HepG2 (cell line): ENCODE measurements around the gene ABCG4. TPM values are rescaled to one million over a fixed set of nuclear protein-coding genes. Genes with fewer than 3 reads are reported as not detected.

Experiments used
- ADNP ChIP-seq: sonication (generic); formaldehyde crosslinking; IDR thresholded peaks from 2 replicates; pipeline ENCODE4 v1.4.0; 2020; ENCODE audit warnings: missing genetic modification reagents
- AHDC1 ChIP-seq: sonication (generic); formaldehyde crosslinking; IDR thresholded peaks from 2 replicates; pipeline ENCODE4 v1.5.1; 2020; ENCODE audit warnings: mild to moderate bottlenecking, missing genetic modification reagents, borderline replicate concordance
- ARNTL ChIP-seq: sonication (generic); formaldehyde crosslinking; IDR thresholded peaks from 2 replicates; pipeline ENCODE4 v1.4.0; 2020; ENCODE audit warnings: mild to moderate bottlenecking, missing genetic modification reagents
- DNMT3B ChIP-seq: conservative IDR thresholded peaks from 2 replicates; pipeline ENCODE4 v1.6.1; 2016; ENCODE audit warnings: missing biosample characterization, control low read depth
- HIVEP1 ChIP-seq: sonication (generic); formaldehyde crosslinking; IDR thresholded peaks from 2 replicates; pipeline ENCODE4 v1.4.0; 2020; ENCODE audit warnings: mild to moderate bottlenecking, missing genetic modification reagents
- LRRFIP1 ChIP-seq: sonication (generic); formaldehyde crosslinking; conservative IDR thresholded peaks from 2 replicates; pipeline ENCODE4 v1.4.0; 2020; ENCODE audit warnings: missing genetic modification reagents
- TFDP2 ChIP-seq: sonication (generic); formaldehyde crosslinking; IDR thresholded peaks from 2 replicates; pipeline ENCODE4 v1.4.0; 2020; ENCODE audit warnings: missing genetic modification reagents
- ZFP37 ChIP-seq: sonication (generic); formaldehyde crosslinking; IDR thresholded peaks from 2 replicates; pipeline ENCODE4 v1.4.0; 2020; ENCODE audit warnings: missing genetic modification reagents, borderline replicate concordance
- ZNF264 ChIP-seq: sonication (generic); formaldehyde crosslinking; IDR thresholded peaks from 2 replicates; pipeline ENCODE4 v1.4.0; 2020; ENCODE audit warnings: missing genetic modification reagents
- ZNF276 ChIP-seq: sonication (generic); formaldehyde crosslinking; IDR thresholded peaks from 2 replicates; pipeline ENCODE4 v1.4.0; 2020; ENCODE audit warnings: mild to moderate bottlenecking, low read depth, missing genetic modification reagents
- ZNF850 ChIP-seq: sonication (generic); formaldehyde crosslinking; conservative IDR thresholded peaks from 2 replicates; pipeline ENCODE4 v1.9.0; 2021; ENCODE audit warnings: mild to moderate bottlenecking, missing genetic modification reagents
- polyA plus RNA-seq, 8 experiments: library from polyadenylated mRNA; depleted of rRNA in 3 of 8; stranded (reverse) in 7 of 8; unstranded in 1 of 8; fragments of >200 nt; fragmentation: Illumina TruSeq in 4 of 8; extraction: Trizol in 4 of 8; gene quantifications; 2 replicates each; pipeline versions ENCODE4 v1.2.1 to v1.2.3, GENCODE V29; 2011 to 2016; ENCODE audit warnings: low read depth in 4 of 8, missing spikeins in 1 of 8, mixed read lengths in 1 of 8; ENCODE audit not compliant: insufficient read depth in 1 of 8
- total RNA-seq, 5 experiments: library from RNA; depleted of rRNA; stranded (reverse); fragments of >200 nt; fragmentation: Illumina TruSeq; extraction: Trizol; gene quantifications; 2 replicates each; pipeline ENCODE4 v1.2.3, GENCODE V29; 2016; ENCODE audit warnings: low read depth in 1 of 5
- TF ChIP-seq, protein P1 (sequence below): sonication (generic); formaldehyde crosslinking; IDR thresholded peaks from 2 replicates; pipeline ENCODE4 v1.5.0; 2020; ENCODE audit warnings: mild to moderate bottlenecking, missing genetic modification reagents, borderline replicate concordance

Gene ABCG4
- total and polyA plus RNA-seq, 2 of the 13 experiments (the other 11 are each of a cell fraction or from before 2014, with no cell fraction given): not detected

GRCh38 chr11:119168471-119169281 lies 19.8 kb downstream of the ABCG4 start, which contains the start of gene NLRX1 (continued):
- TF ChIP-seq, protein P1, sequence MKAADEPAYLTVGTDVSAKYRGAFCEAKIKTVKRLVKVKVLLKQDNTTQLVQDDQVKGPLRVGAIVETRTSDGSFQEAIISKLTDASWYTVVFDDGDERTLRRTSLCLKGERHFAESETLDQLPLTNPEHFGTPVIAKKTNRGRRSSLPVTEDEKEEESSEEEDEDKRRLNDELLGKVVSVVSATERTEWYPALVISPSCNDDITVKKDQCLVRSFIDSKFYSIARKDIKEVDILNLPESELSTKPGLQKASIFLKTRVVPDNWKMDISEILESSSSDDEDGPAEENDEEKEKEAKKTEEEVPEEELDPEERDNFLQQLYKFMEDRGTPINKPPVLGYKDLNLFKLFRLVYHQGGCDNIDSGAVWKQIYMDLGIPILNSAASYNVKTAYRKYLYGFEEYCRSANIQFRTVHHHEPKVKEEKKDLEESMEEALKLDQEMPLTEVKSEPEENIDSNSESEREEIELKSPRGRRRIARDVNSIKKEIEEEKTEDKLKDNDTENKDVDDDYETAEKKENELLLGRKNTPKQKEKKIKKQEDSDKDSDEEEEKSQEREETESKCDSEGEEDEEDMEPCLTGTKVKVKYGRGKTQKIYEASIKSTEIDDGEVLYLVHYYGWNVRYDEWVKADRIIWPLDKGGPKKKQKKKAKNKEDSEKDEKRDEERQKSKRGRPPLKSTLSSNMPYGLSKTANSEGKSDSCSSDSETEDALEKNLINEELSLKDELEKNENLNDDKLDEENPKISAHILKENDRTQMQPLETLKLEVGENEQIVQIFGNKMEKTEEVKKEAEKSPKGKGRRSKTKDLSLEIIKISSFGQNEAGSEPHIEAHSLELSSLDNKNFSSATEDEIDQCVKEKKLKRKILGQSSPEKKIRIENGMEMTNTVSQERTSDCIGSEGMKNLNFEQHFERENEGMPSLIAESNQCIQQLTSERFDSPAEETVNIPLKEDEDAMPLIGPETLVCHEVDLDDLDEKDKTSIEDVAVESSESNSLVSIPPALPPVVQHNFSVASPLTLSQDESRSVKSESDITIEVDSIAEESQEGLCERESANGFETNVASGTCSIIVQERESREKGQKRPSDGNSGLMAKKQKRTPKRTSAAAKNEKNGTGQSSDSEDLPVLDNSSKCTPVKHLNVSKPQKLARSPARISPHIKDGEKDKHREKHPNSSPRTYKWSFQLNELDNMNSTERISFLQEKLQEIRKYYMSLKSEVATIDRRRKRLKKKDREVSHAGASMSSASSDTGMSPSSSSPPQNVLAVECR: peak; percentile 69; the same call in 1 of the 2 replicates
- TF ChIP-seq DNMT3B: no peak
- TF ChIP-seq HIVEP1: no peak
- no peak for TF ChIP-seq ZFP37 (CRISPR knock-in tag)
- TF ChIP-seq ZNF276: no peak
- peak; percentile 99 for TF ChIP-seq ADNP (CRISPR knock-in tag)
- TF ChIP-seq AHDC1 (CRISPR knock-in tag): no peak
- no peak; the same call in 1 of the 2 replicates for TF ChIP-seq TFDP2 (CRISPR knock-in tag)
- peak; percentile 58; the same call in 1 of the 2 replicates for TF ChIP-seq ZNF264 (CRISPR knock-in tag)
- TF ChIP-seq ARNTL (CRISPR knock-in tag): no peak
- no peak for TF ChIP-seq ZNF850
- no peak for TF ChIP-seq LRRFIP1
